ENCODE results near the gene TXNDC9. TPM values are rescaled to one million over a fixed set of nuclear protein-coding genes. Genes with fewer than 3 reads are reported as not detected.

The TXNDC9 gene
- total RNA-seq, 2 donors from 2014 or later, result 13.0 to 13.8 TPM

- intact Hi-C loops (cut with DNase I), result no loop called here
- WGBS, 2 donors, result 64 to 78% methylated on average over 7 of the region's 7 CpGs
Measured at GRCh38 chr2:99275882-99276281, 60.3 kb downstream of the TXNDC9 start.

More at GRCh38 chr2:99275882-99276281, 60.3 kb downstream of the TXNDC9 start:
- TF ChIP-seq POLR2A (IDR thresholded peaks at IDR 0.05), result no peak
- TF ChIP-seq, protein P1, sequence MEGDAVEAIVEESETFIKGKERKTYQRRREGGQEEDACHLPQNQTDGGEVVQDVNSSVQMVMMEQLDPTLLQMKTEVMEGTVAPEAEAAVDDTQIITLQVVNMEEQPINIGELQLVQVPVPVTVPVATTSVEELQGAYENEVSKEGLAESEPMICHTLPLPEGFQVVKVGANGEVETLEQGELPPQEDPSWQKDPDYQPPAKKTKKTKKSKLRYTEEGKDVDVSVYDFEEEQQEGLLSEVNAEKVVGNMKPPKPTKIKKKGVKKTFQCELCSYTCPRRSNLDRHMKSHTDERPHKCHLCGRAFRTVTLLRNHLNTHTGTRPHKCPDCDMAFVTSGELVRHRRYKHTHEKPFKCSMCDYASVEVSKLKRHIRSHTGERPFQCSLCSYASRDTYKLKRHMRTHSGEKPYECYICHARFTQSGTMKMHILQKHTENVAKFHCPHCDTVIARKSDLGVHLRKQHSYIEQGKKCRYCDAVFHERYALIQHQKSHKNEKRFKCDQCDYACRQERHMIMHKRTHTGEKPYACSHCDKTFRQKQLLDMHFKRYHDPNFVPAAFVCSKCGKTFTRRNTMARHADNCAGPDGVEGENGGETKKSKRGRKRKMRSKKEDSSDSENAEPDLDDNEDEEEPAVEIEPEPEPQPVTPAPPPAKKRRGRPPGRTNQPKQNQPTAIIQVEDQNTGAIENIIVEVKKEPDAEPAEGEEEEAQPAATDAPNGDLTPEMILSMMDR (IDR thresholded peaks at IDR 0.05), result no peak
- Histone ChIP-seq H3K27ac (no peak overlapping the region), H3K27me3 (no peaks in the 10 kb centered on the region), H3K9me3 (peaks cover 0 to 8% (median 0%) of the 10 kb centered on the region in 3 donors), H3K4me3 (no peak overlapping the region), H3K4me1 (no peaks in the 10 kb centered on the region), H3K36me3 (replicated peaks in 1 of 2; ENCODE audit: insufficient read depth in 1 of 2, low read depth in 2 of 2) (no peaks in the 10 kb centered on the region)
- DNase-seq, result no peak
- ATAC-seq, result no peak

Other genes with a start within 250 kb of the TXNDC9 start
- gene C2orf15, start 194.6 kb downstream of the TXNDC9 start, total RNA-seq, result 1 to 10 TPM in 1 of 2 donors, not detected in 1; 3.9 TPM
- 10 to 100 TPM; 15.0 to 17.1 TPM for gene TSGA10, start 181.4 kb downstream of the TXNDC9 start, total RNA-seq
- 10 to 100 TPM in 1 of 2 donors, 1 to 10 TPM in 1; 2.1 to 12.9 TPM for gene LIPT1, start 181.4 kb downstream of the TXNDC9 start, total RNA-seq
- 10 to 100 TPM in 1 of 2 donors, 1 to 10 TPM in 1; 4.9 to 15.8 TPM for gene MITD1, start 155.3 kb downstream of the TXNDC9 start, total RNA-seq
- 10 to 100 TPM in 1 of 2 donors, 1 to 10 TPM in 1; 6.9 to 17.6 TPM for gene MRPL30, start 155.1 kb downstream of the TXNDC9 start, total RNA-seq
- gene LYG2, start 80.7 kb downstream of the TXNDC9 start, total RNA-seq, result not detected
- 1 to 10 TPM in 1 of 2 donors, not detected in 1; 1.6 TPM for gene LYG1, start 35.1 kb downstream of the TXNDC9 start, total RNA-seq
- gene EIF5B, start 1.1 kb upstream of the TXNDC9 start, total RNA-seq, result 10 to 100 TPM; 26.7 to 31.0 TPM
- gene REV1, start 153.7 kb upstream of the TXNDC9 start, total RNA-seq, result 10 to 100 TPM; 27.0 to 51.1 TPM

All from body of pancreas (tissue), 4 donors.